Measurements from ENCODE around the gene SERPINB8.

- TF ChIP-seq CTCF (IDR thresholded peaks at IDR 0.05) (no peak), EP300 (IDR thresholded peaks at IDR 0.05) (no peak)
Measured at GRCh38 chr18:64026350-64026749, 56.5 kb downstream of the SERPINB8 start.

Measured in tibial nerve (tissue), 4 donors.